ENCODE results near the gene DIS3L2. TPM values are rescaled to one million over a fixed set of nuclear protein-coding genes. Genes with fewer than 3 reads are reported as not detected.

Gene DIS3L2
- total RNA-seq, 1 donor, result 39.0 TPM

DNA sequence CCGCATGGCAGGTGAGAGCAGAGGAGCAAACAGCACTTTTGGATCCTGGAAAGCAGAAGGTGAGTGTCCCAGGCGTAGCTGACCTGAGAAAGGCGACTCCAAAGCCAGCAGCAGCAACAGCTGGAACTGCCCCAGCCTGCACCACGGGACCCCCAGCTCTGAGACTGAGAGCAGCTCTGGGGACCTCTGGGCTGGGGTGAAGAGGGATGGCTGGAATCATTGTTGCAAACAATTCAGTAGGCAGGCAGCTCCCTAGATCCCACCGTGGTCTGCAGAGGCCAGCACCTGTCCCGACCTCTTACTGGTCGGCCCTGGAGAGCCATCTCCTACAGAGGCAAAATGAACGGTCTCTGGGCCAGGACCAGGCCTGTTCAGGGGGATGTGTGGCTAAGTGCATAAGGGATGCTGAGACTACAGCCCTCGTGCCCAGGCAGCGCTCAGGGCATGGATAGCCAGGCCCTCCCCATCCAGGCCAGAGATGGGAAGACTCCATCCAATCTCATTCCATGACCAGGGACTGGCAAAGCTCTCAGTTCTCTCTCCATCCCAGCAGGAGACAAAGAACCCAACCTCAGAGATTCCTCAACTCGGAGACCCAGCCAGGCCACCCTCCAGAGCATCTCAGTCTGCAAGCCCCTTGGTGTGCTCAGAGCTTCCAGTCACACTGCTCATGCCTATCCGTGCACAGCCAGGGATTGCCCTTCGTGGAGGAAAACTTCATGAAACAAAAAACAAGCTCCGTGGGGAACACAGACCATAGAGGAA lies 378.8 kb downstream of the DIS3L2 start:
- DNase-seq (ENCODE audit: low read depth in 2 of 3, low spot score in 2 of 3), result no peak

DNA sequence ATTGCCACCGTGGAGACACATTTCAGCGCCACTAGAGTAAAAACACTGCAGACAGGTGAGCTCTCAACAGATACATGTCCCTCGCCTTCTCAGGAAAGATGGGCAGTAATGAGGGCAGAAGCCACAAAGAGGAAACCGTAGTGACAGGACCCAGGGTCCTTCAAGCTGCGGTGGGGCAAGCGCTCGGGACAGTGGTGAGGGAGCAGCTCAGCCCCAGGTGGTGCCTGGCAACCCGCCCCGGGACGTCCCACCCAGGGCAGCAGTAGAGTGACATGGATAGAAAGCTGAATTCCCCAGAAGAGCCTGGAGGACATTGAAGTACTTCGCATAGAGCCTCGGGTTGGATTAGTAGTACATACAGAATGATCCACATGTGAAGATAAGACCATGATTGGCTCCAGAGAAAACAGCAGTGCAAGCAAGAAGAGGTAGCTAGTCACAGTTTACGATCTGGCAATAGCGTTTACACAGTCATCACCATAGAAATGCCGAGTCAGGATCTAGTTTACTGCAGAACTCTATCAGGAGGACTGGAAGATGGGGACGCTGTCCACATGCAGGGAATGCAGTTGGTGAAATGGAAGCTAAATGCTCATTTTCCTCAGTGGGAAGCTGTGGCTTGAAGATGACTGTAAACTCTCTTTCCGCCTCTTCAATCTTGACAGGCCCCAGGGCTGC lies 379.7 kb downstream of the DIS3L2 start:
- no peak for DNase-seq (ENCODE audit: low read depth in 2 of 3, low spot score in 2 of 3)

DNA sequence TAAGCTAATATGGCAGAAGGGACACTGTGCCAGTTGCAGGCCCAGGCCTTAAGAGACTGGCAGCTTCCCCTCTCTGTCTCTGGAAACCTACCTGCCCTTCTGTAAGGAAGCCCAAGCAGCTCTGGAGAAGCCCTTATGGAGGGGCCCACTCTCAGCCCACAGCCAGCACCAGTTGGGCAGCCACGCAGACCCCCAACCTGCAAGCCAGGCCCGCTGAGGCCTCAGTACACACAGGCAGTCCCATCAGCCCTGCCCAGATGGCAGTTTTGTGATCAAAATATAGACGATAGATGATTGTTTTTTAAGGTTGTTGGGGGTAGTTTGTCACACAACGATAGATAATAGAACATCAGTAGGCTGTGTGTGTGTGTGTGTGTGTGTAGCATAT lies 380.2 kb downstream of the DIS3L2 start:
- DNase-seq (ENCODE audit: low read depth in 2 of 3, low spot score in 2 of 3), result no peak

DNA sequence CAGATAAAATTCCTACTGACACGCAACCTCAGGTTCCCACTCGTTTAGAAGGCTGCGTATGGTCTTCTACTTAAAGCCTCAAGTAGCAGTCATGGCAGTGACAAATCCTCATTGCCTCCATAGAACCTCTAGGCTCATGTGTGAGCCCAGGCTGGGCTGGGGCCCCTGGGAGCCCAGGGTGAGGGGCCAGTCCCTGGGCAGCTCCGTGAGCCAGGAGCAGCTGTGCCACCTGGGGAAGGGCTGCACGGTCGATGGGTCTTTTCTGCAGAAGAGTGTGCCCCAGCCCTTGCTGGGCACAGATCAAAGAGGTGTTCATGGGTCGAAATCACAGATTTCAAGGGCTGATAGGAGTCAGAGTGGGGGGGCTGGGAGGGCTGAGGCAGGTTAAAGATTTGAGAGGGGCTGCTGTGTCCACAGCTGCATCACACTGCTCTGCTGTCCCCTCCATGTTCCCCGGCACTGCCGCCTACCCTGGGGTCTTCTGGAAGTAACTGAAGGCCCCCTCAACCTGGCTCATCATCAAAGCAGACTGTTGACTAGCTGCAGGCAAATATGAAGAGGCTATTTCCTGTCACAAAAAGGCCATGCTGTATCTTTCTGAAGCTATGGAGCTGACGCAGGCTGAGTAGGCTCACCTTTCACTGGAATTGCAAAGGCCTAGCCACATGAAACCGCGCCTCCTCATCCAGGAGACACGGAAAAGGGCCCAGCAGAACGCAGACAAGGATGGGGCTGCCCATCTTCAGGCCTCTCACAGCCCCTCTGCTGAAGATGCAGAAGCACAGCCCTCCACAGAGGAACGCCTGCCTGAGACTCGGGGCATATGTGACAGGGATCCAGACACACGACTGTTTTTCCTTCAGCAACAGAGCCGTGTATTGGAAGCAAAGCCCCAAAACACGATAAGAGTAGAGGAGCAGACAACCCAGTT lies 381.4 kb downstream of the DIS3L2 start:
- DNase-seq (ENCODE audit: low read depth in 2 of 3, low spot score in 2 of 3), result no peak

DNA sequence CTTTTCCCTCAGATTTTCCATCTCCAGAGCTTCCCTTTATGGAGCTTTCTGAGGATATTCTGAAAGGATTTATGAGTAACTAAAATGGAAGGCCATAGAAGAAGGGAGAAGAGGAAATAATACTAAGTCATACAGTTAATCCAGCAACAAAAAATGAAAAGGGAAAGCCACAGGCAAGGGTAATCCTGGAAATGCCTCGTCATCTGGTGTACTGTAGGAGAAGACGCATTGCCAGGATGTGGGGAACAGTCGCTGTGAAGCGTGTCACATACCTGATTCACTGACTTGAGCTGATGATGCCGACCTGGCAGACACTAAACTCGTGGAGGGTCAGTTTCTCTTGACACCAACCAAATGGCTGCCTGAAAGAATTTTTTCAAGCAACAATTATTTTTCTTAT lies 382.3 kb downstream of the DIS3L2 start:
- no peak for DNase-seq (ENCODE audit: low read depth in 2 of 3, low spot score in 2 of 3)

DNA sequence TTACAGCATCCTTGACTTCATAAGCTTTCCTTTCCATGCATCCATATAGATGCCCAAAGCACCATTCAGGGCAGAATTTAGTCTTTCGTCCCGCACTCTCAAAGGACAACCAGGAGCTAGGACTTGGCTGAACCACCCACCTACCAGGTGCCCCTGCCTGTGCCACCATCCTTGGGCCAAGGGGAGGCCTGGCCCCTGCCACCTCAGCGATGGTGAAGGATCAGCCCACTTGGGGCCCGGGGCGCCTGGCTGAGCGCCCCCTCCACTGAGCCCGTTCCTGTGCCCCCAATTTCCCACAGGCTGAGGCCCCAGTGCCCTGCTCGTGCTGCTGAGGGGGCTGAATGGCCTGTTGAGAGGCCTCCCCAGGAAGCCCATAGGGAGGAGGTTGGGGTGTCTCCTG lies 383.7 kb downstream of the DIS3L2 start:
- no peak for DNase-seq (ENCODE audit: low read depth in 2 of 3, low spot score in 2 of 3)

DNA sequence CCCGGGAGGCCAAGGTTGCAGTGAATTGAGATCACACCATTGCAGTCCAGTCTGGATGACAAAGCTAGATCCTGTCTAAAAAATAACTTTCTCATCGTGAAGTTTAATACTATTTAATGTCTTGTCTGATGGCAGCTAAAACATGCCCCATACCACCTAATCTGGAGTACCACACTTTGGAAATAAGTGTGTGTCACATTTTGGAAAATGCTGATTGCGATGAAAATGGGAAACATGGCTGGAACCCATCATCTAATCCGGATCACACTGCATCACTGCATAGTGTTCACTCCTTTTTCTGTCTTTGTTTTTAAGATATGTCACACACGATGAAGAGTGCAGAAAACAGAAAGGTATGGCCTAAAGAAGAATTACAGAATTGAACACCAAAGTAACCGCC lies 385.9 kb downstream of the DIS3L2 start:
- no peak for DNase-seq (ENCODE audit: low read depth in 2 of 3, low spot score in 2 of 3)

DNA sequence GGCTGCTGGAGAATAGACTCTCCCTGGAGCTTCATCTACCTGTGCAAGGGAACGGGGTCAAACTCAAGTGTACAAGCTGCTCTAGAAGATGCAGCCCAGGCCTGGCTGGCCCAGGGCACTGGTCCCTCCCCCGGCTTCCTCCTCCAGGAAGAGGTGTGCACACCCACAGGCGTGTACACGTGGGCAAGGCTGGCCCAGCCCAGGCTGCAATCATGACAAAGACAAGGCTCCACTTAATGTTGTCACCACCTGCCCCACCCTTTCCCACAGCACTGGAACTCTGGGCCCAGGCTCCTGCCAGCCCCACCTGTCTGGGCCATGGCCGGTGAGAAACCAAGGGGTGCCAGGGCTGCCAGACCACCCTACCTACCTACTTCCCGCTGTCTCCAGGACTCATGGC lies 387.4 kb downstream of the DIS3L2 start:
- DNase-seq (ENCODE audit: low read depth in 2 of 3, low spot score in 2 of 3), result peak in 1 of 3 donors; percentile 40

DNA sequence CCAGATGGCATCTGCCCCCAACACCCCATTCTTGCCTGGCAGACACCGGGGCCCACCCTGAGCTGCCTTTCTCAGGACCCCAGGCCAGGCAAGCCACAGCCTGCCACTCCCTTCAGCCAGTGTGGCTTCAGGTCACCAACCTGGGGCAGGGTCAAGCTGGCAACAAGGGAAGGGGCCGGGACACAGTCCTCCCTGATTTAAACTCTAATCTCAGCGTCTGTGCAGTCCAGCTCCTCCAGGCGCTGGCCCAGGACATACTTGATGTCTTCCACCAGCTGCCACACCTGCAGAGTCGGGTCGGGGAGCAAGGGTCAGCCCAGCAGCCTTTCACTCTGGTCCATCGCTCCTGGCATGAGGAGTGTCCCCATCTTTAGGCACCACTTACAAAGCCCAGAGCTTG lies 388.0 kb downstream of the DIS3L2 start:
- no peak for DNase-seq (ENCODE audit: low read depth in 2 of 3, low spot score in 2 of 3)

DNA sequence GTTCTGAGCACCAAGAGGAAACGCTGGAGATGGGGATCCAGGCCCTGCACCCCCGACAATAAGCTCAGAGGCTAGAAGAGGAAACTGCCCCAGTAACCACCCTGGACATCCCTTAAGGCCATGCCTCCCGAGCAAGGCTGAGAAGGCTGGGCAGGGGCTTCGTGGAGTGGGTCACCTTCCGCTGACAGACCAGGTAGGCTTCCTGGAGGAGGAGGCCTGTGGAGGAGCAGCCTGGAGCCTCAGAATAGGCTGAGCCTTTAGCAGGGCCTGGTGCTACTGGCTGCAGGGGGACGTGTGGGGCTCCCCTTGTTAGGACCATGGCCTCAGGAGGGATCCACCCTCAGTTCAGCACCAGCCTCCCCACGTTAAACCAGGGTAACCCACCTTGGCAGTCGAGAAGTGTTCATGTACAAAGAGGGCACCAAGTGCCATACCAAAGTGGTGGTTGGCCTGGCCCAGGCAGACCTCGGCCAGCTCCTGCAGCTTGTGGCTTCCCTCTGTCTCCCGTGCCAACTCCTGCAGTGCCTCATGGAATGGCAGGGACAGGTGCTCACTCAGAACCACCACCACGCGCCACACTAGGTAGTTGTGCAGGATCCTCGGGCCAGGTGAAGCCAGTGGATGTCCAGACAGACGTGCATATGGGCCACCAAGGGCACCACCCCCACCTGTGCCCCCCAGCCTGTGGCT lies 388.6 kb downstream of the DIS3L2 start:
- no peak for DNase-seq (ENCODE audit: low read depth in 2 of 3, low spot score in 2 of 3)

DNA sequence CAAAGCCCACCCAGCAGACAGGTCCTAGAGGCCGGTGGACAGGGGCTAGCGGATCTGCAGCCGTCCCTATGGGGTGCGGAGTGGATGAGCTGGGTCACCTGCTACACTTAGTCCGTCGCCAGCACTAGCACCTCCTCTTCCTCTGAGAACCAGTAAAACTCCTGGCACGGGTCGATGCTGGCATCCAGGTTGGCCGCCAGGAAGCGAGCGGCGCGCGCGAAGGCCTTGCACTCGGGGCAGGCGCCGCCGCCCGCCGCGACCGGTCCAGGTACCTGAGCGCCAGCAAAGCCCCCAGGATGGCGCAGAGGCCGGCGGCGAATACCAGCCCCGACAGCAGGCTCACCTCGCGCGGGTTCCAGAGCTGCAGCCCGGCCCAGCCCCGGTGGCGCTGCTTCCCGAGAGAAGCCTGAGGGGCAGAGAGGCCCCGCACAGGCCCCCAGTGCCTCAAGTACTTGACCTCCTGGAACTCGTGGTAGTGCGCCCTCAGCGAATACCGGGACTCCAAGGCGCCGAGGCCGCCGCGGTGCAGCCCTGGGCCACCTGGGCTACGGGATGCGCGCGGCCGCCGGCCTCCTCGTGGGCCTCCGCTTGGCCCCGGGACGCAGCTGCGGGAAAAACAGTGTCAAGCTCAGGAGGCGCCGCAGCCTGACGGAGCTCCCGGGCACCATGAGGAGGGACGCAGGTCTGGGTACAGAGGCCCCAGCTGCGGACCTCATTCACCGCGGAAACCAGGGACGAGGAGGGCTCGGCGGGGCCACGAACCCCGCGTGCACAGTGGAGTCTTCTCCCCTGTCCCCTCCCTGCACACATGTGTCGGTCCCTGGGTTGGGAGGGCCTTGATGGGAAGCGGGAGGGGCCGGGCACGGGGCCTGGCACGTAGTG lies 389.5 kb downstream of the DIS3L2 start:
- peak in 1 of 3 donors; percentile 32 for DNase-seq (ENCODE audit: low read depth in 2 of 3, low spot score in 2 of 3)

DNA sequence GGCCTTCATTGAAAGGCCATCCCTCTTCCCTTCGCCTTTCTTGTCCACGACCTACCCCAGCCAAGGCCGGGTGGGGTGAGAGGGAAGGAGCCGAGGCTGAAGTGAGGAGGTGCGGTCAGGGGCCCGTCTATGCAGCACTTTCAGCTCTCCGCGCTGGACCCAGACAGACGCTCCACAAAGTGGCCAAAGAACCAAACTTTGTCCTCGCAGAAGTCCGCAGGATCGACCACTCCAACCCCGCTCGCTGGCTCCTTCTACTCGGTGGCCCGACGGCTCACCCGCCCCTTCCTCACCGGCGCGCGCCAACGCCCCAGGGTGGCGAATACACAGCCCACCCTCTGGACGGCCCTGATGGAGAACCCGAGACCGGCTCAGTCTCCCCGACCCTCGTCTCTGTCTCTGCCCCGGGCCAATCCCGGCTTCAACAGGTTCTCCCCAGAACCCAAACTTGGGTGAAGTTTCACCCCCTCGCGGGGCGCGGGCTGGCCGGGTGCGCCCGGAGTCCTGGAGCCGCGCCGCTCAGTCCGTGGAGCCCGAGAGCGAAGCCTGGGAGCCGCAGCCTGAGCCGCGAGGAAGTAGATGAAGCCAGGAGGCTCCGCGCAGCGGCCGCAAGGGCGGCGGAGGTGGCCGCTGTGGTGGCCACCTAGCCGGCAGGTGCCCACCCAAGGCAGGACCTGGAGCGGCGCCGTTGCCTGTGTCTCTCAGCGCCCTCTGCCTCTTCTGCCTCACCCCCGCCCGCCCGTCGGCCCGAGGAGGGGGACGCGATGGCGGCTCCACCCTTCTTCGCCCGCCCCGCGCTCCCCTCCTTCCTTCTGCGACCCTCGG lies 390.4 kb downstream of the DIS3L2 start:
- DNase-seq (ENCODE audit: low read depth in 2 of 3, low spot score in 2 of 3), result no peak

DNA sequence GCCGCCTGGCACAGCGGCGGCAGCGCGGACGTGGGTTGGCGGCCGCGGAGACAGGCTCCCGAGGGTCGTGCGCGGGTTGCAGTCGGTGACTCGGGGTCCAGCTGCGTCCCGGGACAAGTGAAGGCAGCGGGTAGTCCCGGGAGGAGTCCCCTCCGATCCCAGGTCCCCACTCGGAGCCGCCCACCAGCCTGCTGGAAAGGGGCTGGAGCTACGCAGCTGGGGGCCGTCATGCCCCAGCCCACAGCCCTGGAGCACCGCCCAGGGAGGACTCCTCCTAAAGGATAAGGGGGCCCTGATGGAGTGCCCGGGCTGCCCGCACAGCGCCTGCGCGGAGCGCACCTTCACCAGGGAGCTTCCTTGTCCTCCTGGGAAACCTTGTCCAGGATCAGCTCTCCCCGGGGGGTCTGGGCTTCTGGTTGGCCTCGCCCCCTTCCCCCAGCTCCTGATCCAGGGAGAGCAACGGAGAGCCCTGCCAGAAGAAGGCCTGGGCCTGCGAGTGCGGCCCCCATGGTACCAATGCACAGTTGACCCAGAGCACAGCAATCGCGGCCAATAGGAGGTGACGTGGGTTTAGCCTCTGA lies 391.1 kb downstream of the DIS3L2 start:
- no peak for DNase-seq (ENCODE audit: low read depth in 2 of 3, low spot score in 2 of 3)

DNA sequence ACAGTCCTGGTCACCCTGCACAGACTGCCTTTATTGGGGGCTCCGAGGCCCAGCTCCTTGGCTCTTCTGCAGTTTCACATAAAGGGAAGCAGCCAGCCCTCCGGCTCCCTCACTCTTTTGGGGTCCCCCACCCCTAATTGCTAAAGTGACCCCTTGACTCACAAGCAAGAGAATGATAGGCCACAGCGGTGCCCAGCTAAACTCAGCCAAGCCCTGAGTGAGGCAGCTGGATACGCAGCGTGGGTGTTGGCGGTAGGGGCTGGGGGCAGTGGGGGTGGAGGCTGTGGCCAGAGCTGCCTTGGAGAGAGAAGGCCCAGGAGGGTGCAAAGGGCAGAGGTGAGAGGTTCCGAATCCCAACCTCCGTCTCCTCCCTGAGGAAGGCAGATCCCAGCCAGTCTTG lies 391.6 kb downstream of the DIS3L2 start:
- DNase-seq (ENCODE audit: low read depth in 2 of 3, low spot score in 2 of 3), result no peak

DNA sequence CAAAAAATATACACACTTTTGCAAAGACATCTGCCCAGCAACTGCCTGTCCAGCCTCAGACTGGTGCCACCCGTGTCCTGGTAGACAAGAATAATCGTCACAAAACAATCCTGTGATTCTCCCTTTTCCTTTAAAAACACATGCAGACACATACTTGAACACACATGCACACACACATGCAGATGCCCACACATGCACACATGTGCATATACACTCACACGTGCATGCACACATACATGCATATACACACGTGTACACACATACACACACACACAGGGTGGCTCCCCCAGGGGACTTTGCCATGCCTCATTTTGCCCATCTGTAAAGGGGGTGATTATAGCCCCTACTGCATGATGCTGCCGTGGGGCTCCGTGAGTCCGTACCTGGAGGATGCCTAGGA lies 392.1 kb downstream of the DIS3L2 start:
- DNase-seq (ENCODE audit: low read depth in 2 of 3, low spot score in 2 of 3), result no peak

DNA sequence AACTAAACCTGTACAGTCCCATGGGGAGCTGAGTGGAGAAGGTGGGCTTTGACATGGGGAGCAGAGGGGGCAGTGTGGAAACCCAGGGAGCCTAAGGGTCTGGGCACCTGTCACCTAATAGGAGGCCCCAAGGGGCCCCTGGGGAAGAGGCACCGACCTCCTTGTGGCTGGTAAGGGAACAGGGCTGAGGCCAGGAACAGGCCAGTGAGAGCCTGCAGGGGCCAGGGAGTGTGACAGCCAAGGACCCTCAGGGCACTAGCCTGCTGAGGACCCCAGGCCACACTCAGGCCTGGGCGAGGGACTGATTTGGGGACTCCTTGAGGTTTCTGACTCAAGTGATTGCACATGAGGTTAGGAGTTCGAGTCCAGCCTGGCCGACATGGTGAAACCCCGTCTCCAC lies 392.6 kb downstream of the DIS3L2 start:
- DNase-seq (ENCODE audit: low read depth in 2 of 3, low spot score in 2 of 3), result no peak

DNA sequence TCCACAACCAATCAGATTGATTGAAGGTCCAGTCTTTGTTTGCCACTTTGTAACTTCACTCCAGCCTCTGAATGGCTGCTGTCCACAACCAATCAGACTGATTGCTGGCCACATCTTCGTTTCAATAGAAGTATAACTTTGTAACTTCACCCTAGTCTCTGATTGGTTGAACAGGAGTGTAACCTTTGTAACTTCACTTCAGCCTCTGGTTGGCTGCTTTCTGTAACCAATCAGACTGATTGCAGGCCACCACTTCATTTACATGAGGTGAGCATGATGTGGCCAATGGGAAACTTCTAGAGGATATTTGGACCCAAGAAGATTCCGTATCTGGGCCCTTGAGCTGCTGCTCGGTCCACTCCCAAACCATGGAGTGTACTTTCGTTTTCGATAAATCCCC lies 400.1 kb downstream of the DIS3L2 start:
- no peak for DNase-seq (ENCODE audit: low read depth in 2 of 3, low spot score in 2 of 3)

DNA sequence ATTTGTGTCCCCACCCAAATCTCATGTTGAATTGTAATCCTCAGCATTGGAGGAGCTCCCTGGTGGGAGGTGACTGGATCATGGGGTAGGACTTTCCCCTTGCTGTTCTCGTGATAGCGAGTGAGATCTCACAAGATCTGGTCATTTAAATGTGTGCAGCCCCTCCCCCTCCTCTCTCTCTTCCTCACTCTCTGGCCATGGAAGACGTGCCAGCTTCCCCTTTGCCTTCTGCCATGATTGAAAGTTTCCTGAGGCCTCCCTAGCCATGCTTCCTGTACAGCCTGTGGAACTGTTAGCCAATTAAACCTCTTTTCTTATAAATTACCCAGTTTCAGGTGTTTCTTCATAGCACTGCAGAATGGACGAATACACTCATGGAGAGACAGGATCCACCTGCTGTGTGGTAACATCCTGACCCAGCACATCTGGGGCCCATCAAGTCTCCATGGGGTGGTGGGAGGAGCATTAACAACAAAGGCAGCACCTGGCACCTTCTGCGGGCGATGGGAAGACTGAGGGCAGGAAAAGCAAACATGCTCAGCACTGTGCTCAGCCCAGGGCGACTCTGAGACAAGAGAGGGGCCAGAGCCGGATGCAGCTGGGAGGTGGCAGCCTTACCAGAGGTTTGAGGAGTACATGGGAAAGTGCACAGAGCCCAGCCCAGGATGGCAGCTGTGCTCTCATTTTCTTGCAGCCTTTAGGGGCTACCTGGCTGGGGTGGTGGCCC lies 400.8 kb downstream of the DIS3L2 start:
- DNase-seq (ENCODE audit: low read depth in 2 of 3, low spot score in 2 of 3), result peak in 1 of 3 donors; percentile 28
